Esophagus (tissue), 2 donors: ENCODE measurements around the gene AGPAT4. TPM values are rescaled to one million over a fixed set of nuclear protein-coding genes. Genes with fewer than 3 reads are reported as not detected.

Source experiments
- H3K27ac ChIP-seq, 2 donors: one replicate each; pipeline ENCODE4 v1.5.1; 2013; ENCODE audit warnings: low read depth in 2 of 2, mild to moderate bottlenecking in 2 of 2, inconsistent platforms in 1 of 2, low read length in 1 of 2, moderate library complexity in 1 of 2
- H3K27me3 ChIP-seq, 2 donors: one replicate each; pipeline ENCODE4 v1.6.1; 2013; ENCODE audit warnings: low read length in 2 of 2, control low read depth in 1 of 2, mild to moderate bottlenecking in 1 of 2; ENCODE audit not compliant: insufficient read depth in 2 of 2, control insufficient read depth in 1 of 2
- H3K36me3 ChIP-seq, 2 donors: one replicate each; pipeline ENCODE4 v1.6.1; 2013; ENCODE audit warnings: low read length in 1 of 2; ENCODE audit not compliant: control insufficient read depth in 2 of 2, insufficient read depth in 2 of 2
- H3K4me1 ChIP-seq, 2 donors: one replicate each; pipeline ENCODE4 v1.6.1; 2013; ENCODE audit warnings: low read length in 1 of 2; ENCODE audit not compliant: control insufficient read depth in 2 of 2, insufficient read depth in 2 of 2
- H3K4me3 ChIP-seq, 2 donors: one replicate each; pipeline ENCODE4 v1.5.1; 2013; ENCODE audit warnings: low read length in 2 of 2, mild to moderate bottlenecking in 2 of 2, low read depth in 1 of 2, moderate library complexity in 1 of 2
- H3K9me3 ChIP-seq, 2 donors: one replicate each; pipeline ENCODE4 v1.6.1; 2013; ENCODE audit warnings: mild to moderate bottlenecking in 2 of 2, low read depth in 1 of 2, low read length in 1 of 2, moderate library complexity in 1 of 2; ENCODE audit not compliant: control insufficient read depth in 2 of 2, insufficient read depth in 1 of 2
- whole genome bisulfite sequencing, 2 donors: extraction: QIAGEN DNeasy Blood & Tissue Kit; methylation state at CpG; one replicate each; pipeline ENCODE4 v1.1.7; 2013; 5-methylcytosine and 5-hydroxymethylcytosine counted together
- polyA plus RNA-seq, 2 donors: library from polyadenylated mRNA; stranded (reverse); fragments of 200-250 nt; gene quantifications; one replicate each; pipeline ENCODE4 v1.2.3, GENCODE V29; 2013
- donor health status: healthy with polysubstance abuse.
- donor health status: Bipolar disorder and iron deficiency.

The AGPAT4 gene
- polyA plus RNA-seq, 2 donors = 1.4 to 2.0 TPM

DNA sequence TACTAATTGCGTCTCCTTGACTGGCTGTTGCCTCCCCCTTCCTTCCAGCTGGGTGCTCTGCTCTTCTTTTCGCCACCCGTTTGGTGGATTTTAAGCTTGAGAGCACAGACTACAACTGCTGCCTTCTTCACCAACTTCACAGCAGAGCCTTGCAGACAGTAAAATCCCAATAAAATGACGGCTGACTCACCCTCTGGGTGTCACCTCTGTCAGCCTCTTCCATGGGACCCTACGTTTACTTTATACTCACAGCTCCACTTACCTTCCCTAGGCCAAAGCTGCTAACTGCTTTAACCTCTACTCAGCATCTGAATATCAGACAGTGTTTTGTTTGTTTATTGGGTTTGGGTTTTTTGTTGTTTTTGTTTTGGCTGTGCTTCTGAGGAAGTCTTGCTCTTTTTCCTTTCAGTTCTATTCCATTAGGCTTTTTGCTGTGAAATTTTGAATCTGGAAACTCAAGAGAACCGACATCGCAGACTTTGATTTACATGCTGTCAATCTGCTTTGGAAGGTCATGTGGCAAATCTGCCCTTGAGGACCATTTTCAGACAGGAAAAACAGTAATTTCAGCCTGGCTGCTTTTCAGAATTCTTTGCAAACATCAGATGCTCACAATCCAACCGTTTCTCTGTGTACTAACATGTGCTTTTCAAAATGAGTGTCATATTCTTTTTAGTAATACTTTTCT is 2.4 kb downstream of the AGPAT4 start:
- no peaks in the 10 kb centered on the region for H3K9me3 ChIP-seq
- H3K36me3 ChIP-seq = no peaks in the 10 kb centered on the region
- no peak overlapping the region for H3K4me3 ChIP-seq
- WGBS, 2 donors = 77% methylated on average over 8 of the region's 8 CpGs
- H3K4me1 ChIP-seq = no peaks in the 10 kb centered on the region
- no peaks in the 10 kb centered on the region for H3K27me3 ChIP-seq
- no peak overlapping the region for H3K27ac ChIP-seq

DNA sequence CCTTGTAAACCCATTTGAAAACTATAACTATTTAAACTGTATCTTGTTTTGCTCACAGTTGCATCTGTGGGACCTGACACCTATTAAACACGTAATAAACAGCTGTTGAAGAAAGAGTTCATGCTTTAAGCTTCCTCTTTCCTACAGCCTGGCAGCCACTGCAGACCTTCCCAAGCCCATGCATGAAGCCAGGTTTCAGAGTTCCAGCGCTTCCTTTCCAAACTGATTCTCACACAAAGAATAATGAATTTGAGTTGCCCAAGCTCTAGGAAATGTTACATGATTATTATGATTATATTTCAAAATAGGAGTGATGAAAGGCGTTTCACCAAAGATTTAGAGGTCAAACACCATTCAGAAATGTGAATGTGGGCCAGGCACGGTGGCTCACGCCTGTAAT is 3.7 kb downstream of the AGPAT4 start:
- Histone ChIP-seq H3K9me3 (no peaks in the 10 kb centered on the region), H3K36me3 (no peaks in the 10 kb centered on the region), H3K27me3 (no peaks in the 10 kb centered on the region), H3K4me3 (no peak overlapping the region), H3K4me1 (no peaks in the 10 kb centered on the region), H3K27ac (no peak overlapping the region)
- WGBS, 2 donors = 84% methylated on average over 5 of the region's 5 CpGs

DNA sequence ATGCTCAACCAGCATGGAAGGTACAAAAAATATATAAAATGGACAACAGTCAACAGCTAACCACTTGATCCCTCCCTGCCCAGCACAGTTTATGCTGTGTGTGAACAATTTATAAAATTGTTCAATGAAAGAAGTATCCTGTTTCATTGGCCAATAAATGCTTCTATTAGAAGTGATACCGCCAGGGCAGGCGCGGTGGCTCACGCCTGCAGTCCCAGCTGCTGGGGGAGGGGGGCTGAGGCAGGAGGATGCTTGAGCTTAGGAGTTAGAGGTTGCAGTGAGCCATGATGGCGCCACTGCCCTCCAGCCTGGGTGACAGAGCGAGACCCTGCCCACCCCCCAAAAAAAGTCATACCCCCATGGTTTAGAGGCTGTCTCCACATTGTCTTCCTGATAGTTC is 4.6 kb downstream of the AGPAT4 start:
- no peaks in the 10 kb centered on the region for H3K27me3 ChIP-seq
- H3K9me3 ChIP-seq = no peaks in the 10 kb centered on the region
- H3K4me1 ChIP-seq = no peaks in the 10 kb centered on the region
- H3K27ac ChIP-seq = no peak overlapping the region
- WGBS, 2 donors = 97 to 98% methylated on average over 6 of the region's 6 CpGs
- H3K4me3 ChIP-seq = no peak overlapping the region
- H3K36me3 ChIP-seq = no peaks in the 10 kb centered on the region

DNA sequence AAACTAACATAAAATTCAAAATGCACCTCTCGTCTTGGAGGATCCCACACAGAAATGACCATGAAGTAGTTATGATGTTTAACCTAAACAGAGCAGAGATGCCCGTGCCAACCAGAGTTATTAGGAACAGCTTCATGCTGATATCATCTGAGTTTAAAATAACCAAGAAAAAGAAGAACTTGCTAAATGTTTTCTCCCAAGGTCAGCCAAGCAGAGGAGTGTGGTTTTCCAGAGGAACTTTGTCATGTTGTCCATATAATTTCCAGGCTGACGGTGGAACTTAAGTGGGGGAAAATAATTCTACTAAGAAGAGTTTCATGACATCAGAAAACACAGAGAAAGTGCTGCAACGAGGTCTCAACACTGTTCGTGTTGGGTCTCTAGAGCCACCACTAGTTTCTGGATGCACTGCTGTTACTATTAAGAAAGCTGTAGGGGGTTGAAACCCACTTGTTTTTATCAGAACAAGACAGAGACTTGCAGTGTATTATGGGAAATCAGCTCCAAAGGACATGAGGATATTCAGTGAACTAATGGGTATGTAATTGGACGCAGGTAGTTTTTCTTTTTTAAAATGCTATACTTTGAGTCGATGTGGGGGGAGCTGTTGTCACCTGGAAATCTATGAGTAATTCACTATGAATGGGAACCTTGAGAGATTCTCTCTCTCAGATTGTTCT is 5.2 kb downstream of the AGPAT4 start:
- Histone ChIP-seq H3K27me3 (no peaks in the 10 kb centered on the region), H3K4me1 (no peaks in the 10 kb centered on the region), H3K27ac (no peak overlapping the region), H3K4me3 (no peak overlapping the region), H3K36me3 (no peaks in the 10 kb centered on the region), H3K9me3 (no peaks in the 10 kb centered on the region)
- WGBS, 2 donors = 79 to 85% methylated on average over 7 of the region's 7 CpGs

DNA sequence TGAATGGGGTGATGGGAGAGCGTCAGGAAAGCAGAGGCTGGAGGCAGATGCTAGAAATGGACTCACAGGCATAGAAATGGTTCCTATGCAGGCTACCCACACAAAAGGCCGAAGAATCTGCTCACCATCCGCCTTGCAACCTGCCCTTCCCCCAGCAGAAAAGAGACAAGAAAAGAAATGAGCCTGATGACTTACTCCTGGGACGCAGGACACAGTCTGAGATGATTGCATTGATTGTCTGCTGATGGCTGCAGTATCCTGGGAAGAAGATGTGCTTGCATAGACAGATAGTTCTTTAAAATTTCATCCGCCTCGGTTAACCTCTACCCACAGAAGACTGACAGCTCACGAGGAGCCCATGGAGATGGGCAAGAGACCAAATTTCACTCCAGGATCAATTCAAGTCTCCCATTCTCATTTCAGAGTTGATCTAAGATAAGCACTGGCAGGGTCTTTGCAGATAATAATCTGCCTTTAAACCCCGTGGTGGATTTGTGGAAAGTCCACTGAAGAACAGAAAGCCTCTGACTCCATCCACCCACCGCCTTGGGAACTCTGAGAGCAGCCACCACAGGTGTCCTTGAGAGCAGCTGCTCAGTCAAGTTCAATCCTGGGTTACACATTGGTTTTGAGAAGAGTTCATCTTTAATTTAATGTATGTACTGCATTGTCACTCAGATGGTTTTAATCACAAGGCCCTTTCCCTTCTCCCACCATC is 7.2 kb downstream of the AGPAT4 start:
- H3K4me3 ChIP-seq = no peak overlapping the region
- no peaks in the 10 kb centered on the region for H3K27me3 ChIP-seq
- H3K4me1 ChIP-seq = no peaks in the 10 kb centered on the region
- H3K27ac ChIP-seq = no peak overlapping the region
- no peaks in the 10 kb centered on the region for H3K9me3 ChIP-seq
- H3K36me3 ChIP-seq = no peaks in the 10 kb centered on the region
- 89 to 91% methylated on average over 9 of the region's 9 CpGs for WGBS, 2 donors

DNA sequence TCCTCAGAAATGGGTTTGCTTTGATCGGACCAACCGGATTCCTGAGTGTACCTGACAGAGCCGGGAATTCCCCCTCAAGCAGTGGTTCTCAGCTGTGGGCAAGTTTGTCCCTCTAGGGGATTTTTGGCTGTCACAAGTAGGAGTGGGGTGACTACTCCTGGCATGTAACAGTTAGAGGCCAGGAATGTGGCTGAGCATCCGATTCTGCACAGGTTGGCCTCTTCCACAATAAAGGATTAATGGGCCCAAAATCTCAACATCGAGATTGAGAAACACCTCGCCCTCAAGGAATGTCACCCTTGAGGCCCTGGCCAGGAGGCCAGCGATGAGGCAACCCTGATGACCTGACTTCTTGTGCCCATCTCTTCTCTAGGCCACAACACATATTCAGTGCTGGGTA is 7.9 kb downstream of the AGPAT4 start:
- no peaks in the 10 kb centered on the region for H3K4me1 ChIP-seq
- WGBS, 2 donors = 85 to 94% methylated on average over 7 of the region's 7 CpGs
- H3K36me3 ChIP-seq = no peaks in the 10 kb centered on the region
- H3K27me3 ChIP-seq = no peaks in the 10 kb centered on the region
- no peak overlapping the region for H3K4me3 ChIP-seq
- H3K27ac ChIP-seq = no peak overlapping the region
- H3K9me3 ChIP-seq = no peaks in the 10 kb centered on the region

DNA sequence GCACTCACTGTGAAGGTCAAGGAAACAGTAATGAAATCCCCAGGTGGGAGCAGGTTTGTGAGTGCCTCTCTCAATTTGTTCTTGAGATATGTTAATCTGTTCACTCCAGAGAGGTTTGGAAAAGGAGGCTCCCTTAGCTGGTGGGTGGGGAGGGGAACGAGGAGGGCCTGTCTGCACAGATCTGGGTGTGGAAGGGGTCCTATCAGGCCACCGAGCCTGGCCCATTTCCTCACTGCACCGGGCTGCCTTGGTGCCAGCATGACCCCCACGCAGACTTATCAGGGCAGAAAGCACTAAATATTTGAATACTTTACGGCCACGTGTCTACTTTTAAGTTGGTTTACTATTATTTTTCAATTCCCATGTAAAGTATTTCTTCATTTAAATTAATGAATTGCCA is 8.3 kb downstream of the AGPAT4 start:
- 88 to 93% methylated on average over 6 of the region's 6 CpGs for WGBS, 2 donors
- Histone ChIP-seq H3K4me1 (no peaks in the 10 kb centered on the region), H3K27me3 (no peaks in the 10 kb centered on the region), H3K4me3 (no peak overlapping the region), H3K27ac (no peak overlapping the region), H3K36me3 (no peaks in the 10 kb centered on the region), H3K9me3 (no peaks in the 10 kb centered on the region)

DNA sequence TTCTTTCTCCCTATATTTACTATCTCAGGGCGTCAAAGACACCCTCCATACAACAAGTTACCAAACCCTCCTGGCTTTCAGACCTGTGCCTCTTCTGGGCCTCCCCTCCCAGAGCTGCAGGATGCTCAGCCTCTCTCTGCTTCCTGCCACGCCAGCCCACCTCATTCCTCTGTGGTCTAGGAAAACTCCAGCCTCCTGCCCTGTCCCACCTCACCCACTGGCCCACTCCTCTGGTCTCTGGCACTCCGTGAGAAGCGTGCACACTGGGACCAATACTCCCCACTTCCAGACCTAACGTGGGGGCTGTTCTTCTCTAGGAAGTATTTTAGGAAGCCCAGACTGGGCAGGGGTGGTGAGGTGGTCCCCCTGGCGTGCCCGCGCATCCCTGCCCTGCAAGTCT is 9.7 kb downstream of the AGPAT4 start:
- Histone ChIP-seq H3K27ac (no peak overlapping the region), H3K36me3 (peaks cover 0 to 4% of the 10 kb centered on the region in 2 donors), H3K4me1 (no peaks in the 10 kb centered on the region), H3K27me3 (no peaks in the 10 kb centered on the region), H3K9me3 (no peaks in the 10 kb centered on the region), H3K4me3 (no peak overlapping the region)
- WGBS, 2 donors = 89 to 97% methylated on average over 8 of the region's 8 CpGs

DNA sequence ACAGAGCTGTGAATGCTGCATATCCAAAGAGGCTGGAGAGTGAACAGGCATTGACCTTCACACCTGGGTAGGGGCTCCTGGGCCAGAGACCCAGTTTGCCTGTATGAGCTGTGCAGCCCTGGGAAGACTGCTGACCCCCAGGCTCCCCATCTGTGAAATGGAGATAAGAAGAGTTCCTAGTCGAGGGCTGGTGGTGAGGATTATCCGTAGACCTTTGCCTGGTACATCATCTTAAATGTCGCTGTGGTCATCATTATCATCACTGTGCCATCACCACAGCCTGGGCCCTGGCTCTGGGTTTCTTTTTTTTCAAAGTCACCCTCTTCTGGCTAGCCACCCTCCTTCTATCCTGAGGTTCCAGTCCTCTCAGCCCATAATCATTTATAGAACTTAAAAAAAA is 12.0 kb downstream of the AGPAT4 start:
- peaks cover 0 to 4% of the 10 kb centered on the region in 2 donors for H3K36me3 ChIP-seq
- no peaks in the 10 kb centered on the region for H3K9me3 ChIP-seq
- no peaks in the 10 kb centered on the region for H3K27me3 ChIP-seq
- H3K4me1 ChIP-seq = no peaks in the 10 kb centered on the region
- no peak overlapping the region for H3K4me3 ChIP-seq
- no peak overlapping the region for H3K27ac ChIP-seq
- WGBS, 2 donors = 94 to 97% methylated on average over 3 of the region's 3 CpGs
